Measurements from ENCODE around the gene NCAPH2. TPM values are rescaled to one million over a fixed set of nuclear protein-coding genes. Genes with fewer than 3 reads are reported as not detected.

NCAPH2 gene
- total RNA-seq, 1 donor from 2014 or later, result 40.9 TPM

DNA sequence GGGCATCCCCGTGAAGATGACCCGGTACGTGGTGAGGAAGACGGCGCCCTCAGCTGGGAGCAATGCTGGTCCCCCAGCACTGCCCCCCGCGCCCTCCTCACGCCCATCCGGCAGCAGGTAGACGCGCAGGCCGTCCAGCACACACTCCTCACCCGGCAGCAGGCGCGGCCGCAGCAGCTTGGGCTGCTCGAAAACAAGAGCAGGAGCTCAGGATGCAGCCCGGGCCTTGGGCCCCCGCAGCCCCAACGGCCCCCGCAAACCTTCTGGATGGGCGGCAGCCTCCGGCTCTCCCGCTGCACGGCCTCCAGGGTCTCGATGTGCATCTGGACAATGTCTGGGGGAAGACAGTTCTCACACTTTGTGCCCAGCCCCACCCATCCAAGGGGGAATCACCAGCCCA lies 46.5 kb upstream of the NCAPH2 start:
- peaks cover 3% of the 10 kb centered on the region for H3K4me1 Mint-ChIP-seq (ENCODE audit: unreplicated experiment)
- peaks cover 31% of the 10 kb centered on the region for H3K36me3 Mint-ChIP-seq (ENCODE audit: low read depth, unreplicated experiment)
- no peak overlapping the region for H3K27ac Mint-ChIP-seq (ENCODE audit: unreplicated experiment)
- no peaks in the 10 kb centered on the region for H3K9me3 Mint-ChIP-seq (ENCODE audit: unreplicated experiment)
- H3K27me3 Mint-ChIP-seq (ENCODE audit: unreplicated experiment), result peaks cover 3% of the 10 kb centered on the region
- no peak overlapping the region for H3K4me3 Mint-ChIP-seq (ENCODE audit: unreplicated experiment)
- no peak for DNase-seq (ENCODE audit: low spot score)
- TF ChIP-seq, protein P1, sequence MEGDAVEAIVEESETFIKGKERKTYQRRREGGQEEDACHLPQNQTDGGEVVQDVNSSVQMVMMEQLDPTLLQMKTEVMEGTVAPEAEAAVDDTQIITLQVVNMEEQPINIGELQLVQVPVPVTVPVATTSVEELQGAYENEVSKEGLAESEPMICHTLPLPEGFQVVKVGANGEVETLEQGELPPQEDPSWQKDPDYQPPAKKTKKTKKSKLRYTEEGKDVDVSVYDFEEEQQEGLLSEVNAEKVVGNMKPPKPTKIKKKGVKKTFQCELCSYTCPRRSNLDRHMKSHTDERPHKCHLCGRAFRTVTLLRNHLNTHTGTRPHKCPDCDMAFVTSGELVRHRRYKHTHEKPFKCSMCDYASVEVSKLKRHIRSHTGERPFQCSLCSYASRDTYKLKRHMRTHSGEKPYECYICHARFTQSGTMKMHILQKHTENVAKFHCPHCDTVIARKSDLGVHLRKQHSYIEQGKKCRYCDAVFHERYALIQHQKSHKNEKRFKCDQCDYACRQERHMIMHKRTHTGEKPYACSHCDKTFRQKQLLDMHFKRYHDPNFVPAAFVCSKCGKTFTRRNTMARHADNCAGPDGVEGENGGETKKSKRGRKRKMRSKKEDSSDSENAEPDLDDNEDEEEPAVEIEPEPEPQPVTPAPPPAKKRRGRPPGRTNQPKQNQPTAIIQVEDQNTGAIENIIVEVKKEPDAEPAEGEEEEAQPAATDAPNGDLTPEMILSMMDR (IDR thresholded peaks at IDR 0.05; ENCODE audit: unreplicated experiment), result no peak

DNA sequence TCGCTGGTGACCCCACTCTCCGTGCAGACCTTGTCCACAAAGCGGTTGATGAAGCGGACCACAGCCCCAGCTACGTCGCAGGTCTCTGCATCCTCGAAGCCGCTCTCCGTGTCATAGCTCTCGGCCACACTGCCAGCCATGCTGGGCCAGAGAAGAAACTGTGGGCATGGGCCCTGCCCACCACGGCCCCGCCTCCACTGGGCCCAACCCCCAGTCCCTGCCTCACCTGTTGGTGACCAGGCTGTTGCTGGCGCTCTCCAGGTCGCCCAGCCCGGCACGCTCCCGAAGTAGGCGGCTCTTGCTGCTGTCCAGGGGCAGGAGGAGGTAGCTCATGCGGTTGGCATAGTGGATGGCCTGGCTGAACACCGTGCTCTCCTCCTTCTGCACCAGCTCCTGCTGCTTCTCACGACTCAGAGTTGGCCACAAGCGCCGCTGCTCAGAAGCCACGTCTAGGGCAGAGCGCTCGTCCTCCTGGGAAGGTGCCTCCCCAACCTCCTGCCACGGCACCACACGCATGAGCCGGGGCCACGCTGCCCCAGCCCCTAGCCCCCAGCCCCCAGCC lies 46.0 kb upstream of the NCAPH2 start:
- no peak overlapping the region for H3K4me3 Mint-ChIP-seq (ENCODE audit: unreplicated experiment)
- H3K27me3 Mint-ChIP-seq (ENCODE audit: unreplicated experiment), result peaks cover 4% of the 10 kb centered on the region
- no peak for DNase-seq (ENCODE audit: low spot score)
- H3K27ac Mint-ChIP-seq (ENCODE audit: unreplicated experiment), result no peak overlapping the region
- no peaks in the 10 kb centered on the region for H3K9me3 Mint-ChIP-seq (ENCODE audit: unreplicated experiment)
- TF ChIP-seq, protein P1 (IDR thresholded peaks at IDR 0.05; ENCODE audit: unreplicated experiment), result no peak
- peaks cover 36% of the 10 kb centered on the region for H3K36me3 Mint-ChIP-seq (ENCODE audit: low read depth, unreplicated experiment)
- H3K4me1 Mint-ChIP-seq (ENCODE audit: unreplicated experiment), result peaks cover 6% of the 10 kb centered on the region

DNA sequence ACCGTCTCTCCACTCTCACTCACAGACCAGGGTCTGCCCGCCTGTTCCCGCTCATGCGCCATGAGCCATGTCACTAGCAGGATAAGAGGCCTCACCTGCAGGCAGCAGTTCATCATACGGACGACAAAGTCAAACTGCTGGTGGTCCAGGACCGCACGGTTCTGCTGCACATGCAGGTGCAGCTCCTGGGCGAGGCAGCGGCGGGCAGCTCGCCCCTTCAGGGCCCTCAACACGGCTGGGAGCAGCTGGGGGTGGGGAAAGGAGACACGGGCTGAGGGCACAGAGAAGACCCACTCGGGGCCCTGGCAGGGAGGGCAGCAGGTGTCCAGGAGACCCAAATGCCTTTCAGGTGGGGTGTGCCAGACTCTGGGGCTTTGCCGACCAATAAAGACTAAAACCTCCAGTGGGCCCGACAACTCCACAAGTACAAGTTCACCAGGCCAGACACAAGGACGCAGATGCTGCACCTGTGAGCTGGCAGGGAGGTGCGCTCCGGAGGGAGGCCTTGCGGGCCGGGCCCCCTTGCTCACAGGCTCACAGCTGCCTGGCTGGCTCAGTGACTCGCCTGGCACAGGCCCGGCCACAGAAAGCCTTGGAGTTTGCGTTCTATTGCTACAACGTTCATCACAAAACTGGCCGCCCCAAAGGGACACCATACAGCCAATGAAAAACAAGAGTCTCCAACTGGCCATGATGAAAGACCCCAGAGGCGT lies 44.7 kb upstream of the NCAPH2 start:
- peaks cover 3% of the 10 kb centered on the region for H3K4me1 Mint-ChIP-seq (ENCODE audit: unreplicated experiment)
- peaks cover 31% of the 10 kb centered on the region for H3K36me3 Mint-ChIP-seq (ENCODE audit: low read depth, unreplicated experiment)
- peaks cover 4% of the 10 kb centered on the region for H3K27me3 Mint-ChIP-seq (ENCODE audit: unreplicated experiment)
- no peak overlapping the region for H3K27ac Mint-ChIP-seq (ENCODE audit: unreplicated experiment)
- no peak for DNase-seq (ENCODE audit: low spot score)
- H3K9me3 Mint-ChIP-seq (ENCODE audit: unreplicated experiment), result no peaks in the 10 kb centered on the region
- TF ChIP-seq, protein P1 (IDR thresholded peaks at IDR 0.05; ENCODE audit: unreplicated experiment), result no peak
- peak overlapping the region; percentile 59 for H3K4me3 Mint-ChIP-seq (ENCODE audit: unreplicated experiment)

DNA sequence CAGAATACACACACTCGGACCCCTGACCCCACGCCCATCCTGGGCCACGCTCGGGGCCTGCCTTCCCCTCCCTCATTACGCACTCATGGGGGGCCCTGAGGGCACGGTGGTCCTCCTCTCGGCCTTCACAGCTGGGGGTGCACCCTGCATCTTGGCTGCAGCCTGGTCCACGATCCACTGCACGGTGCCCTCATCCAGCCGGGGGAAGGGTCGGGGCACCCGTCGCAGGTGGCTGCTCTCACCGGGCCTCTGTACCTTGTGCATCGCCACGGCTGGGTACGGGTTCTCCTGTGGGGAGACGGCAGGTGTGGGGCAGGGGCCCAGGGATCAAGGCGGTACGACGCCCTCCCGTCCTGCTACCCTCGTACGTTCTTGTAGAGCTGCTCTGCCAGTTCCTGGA lies 43.6 kb upstream of the NCAPH2 start:
- peaks cover 3% of the 10 kb centered on the region for H3K4me1 Mint-ChIP-seq (ENCODE audit: unreplicated experiment)
- no peak overlapping the region for H3K27ac Mint-ChIP-seq (ENCODE audit: unreplicated experiment)
- DNase-seq (ENCODE audit: low spot score), result no peak
- peaks cover 26% of the 10 kb centered on the region for H3K36me3 Mint-ChIP-seq (ENCODE audit: low read depth, unreplicated experiment)
- no peaks in the 10 kb centered on the region for H3K9me3 Mint-ChIP-seq (ENCODE audit: unreplicated experiment)
- H3K27me3 Mint-ChIP-seq (ENCODE audit: unreplicated experiment), result peaks cover 4% of the 10 kb centered on the region
- TF ChIP-seq, protein P1 (IDR thresholded peaks at IDR 0.05; ENCODE audit: unreplicated experiment), result no peak
- no peak overlapping the region for H3K4me3 Mint-ChIP-seq (ENCODE audit: unreplicated experiment)

Data from endothelial cell (in vitro differentiated cells).